B cell (primary cell): ENCODE measurements around the gene TCF7.

Experiments used
- CTCF ChIP-seq: fragments of 200-600 bp; IDR thresholded peaks from one replicate; pipeline ENCODE4 v1.8.0; 2022; ENCODE audit warnings: antibody characterized with exemption, mild to moderate bottlenecking
- EZH2 ChIP-seq: IDR thresholded peaks from 2 replicates; pipeline ENCODE4 v1.6.1; 2012; ENCODE audit warnings: borderline replicate concordance, low read depth, mild to moderate bottlenecking, moderate library complexity, low read length; ENCODE audit not compliant: insufficient read depth, poor library complexity, severe bottlenecking

- TF ChIP-seq CTCF = no peak
- TF ChIP-seq EZH2 = no peak
Observed at GRCh38 chr5:134130239-134130945, 15.9 kb downstream of the TCF7 start.
